ENCODE data around the gene CACNA1I. TPM values are rescaled to one million over a fixed set of nuclear protein-coding genes. Genes with fewer than 3 reads are reported as not detected.

Gene CACNA1I
- total and polyA plus RNA-seq, 2 donors (not counting 3 experiments of a cell fraction or from before 2014, with no cell fraction given), result not detected

DNA sequence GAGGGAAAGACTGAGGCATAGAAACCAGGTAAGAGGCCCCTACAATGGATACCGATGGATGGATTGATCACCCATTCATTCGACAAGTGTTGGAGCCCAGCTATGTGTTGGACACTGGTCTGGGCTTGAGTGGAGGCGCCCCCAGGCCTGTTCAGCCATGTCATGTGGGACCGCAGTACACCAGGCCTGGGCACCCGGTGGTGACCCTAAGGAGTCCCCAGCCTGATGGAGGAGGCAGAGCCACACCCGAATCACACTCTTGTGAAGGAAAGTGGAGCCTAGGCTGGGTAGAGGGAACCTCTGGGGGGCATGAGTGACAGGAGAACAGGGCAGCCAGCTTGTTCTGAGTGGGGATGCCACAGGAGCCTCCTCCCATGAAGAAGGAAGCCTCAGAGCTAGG, 10.2 kb downstream of the CACNA1I start:
- intact Hi-C loops (cut with micrococcal nuclease), result no loop called here

More for the DNA sequence above, 10.2 kb downstream of the CACNA1I start:
- no TSS peak for BruUV-seq (replicated peaks)
- no peak for FAIRE-seq
- DNase-seq (ENCODE audit: low read depth, low spot score), result no peak
- Histone ChIP-seq H2AFZ (ENCODE audit: low read depth, low read length) (no peak overlapping the region), H4K20me1 (replicated peaks; ENCODE audit: control insufficient read depth, extremely low read depth, insufficient read depth, low read length) (no peaks in the 10 kb centered on the region), H3K9me3 (replicated peaks; ENCODE audit: control insufficient read depth, insufficient read depth, low read length) (no peaks in the 10 kb centered on the region), H3K27me3 (ENCODE audit: control insufficient read depth in 2 of 2, insufficient read depth in 2 of 2, low read length in 2 of 2) (peaks cover 0 to 3% of the 10 kb centered on the region in 2 experiments), H3K36me3 (ENCODE audit: control insufficient read depth in 2 of 2, extremely low read depth in 1 of 2, insufficient read depth in 2 of 2, low read length in 2 of 2) (no peaks in the 10 kb centered on the region), H3K4me3 (replicated peaks in 1 of 3; ENCODE audit: insufficient read depth in 1 of 3, low read depth in 1 of 3, low read length in 3 of 3) (no peak overlapping the region), H3K27ac (ENCODE audit: insufficient read depth, low read depth, low read length) (no peak overlapping the region), H3K9ac (replicated peaks; ENCODE audit: extremely low read depth, insufficient read depth, low read length) (no peak overlapping the region), H3K4me1 (ENCODE audit: control insufficient read depth, extremely low read depth, insufficient read depth, low read length) (no peaks in the 10 kb centered on the region), H3K9me1 (replicated peaks; ENCODE audit: control insufficient read depth, extremely low read depth, insufficient read depth, low read length) (no peaks in the 10 kb centered on the region), H3K79me2 (ENCODE audit: control insufficient read depth, insufficient read depth, low read length) (no peaks in the 10 kb centered on the region), H3K4me2 (ENCODE audit: insufficient read depth, low read length) (no peak overlapping the region)
- ChIA-PET POLR2A (no interaction called here), CTCF (no interaction called here)
- no peak for TF ChIP-seq POLR2AphosphoS5 (IDR thresholded peaks at IDR 0.05; ENCODE audit: insufficient read depth, low read depth, low read length)
- no peak for TF ChIP-seq GATA2 (IDR thresholded peaks at IDR 0.05; ENCODE audit: insufficient read depth, insufficient read length, low read depth, low read length)
- no peak for TF ChIP-seq EZH2 (IDR thresholded peaks at IDR 0.05; ENCODE audit: borderline replicate concordance, low read depth, low read length, severe bottlenecking)
- TF ChIP-seq, protein P1, sequence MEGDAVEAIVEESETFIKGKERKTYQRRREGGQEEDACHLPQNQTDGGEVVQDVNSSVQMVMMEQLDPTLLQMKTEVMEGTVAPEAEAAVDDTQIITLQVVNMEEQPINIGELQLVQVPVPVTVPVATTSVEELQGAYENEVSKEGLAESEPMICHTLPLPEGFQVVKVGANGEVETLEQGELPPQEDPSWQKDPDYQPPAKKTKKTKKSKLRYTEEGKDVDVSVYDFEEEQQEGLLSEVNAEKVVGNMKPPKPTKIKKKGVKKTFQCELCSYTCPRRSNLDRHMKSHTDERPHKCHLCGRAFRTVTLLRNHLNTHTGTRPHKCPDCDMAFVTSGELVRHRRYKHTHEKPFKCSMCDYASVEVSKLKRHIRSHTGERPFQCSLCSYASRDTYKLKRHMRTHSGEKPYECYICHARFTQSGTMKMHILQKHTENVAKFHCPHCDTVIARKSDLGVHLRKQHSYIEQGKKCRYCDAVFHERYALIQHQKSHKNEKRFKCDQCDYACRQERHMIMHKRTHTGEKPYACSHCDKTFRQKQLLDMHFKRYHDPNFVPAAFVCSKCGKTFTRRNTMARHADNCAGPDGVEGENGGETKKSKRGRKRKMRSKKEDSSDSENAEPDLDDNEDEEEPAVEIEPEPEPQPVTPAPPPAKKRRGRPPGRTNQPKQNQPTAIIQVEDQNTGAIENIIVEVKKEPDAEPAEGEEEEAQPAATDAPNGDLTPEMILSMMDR (IDR thresholded peaks at IDR 0.05; ENCODE audit: extremely low read depth in 1 of 2, insufficient read depth in 1 of 2, low read depth in 1 of 2, low read length in 2 of 2), result no peak
- TF ChIP-seq, protein P2, sequence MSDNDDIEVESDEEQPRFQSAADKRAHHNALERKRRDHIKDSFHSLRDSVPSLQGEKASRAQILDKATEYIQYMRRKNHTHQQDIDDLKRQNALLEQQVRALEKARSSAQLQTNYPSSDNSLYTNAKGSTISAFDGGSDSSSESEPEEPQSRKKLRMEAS (IDR thresholded peaks at IDR 0.05; ENCODE audit: insufficient read depth, insufficient read length), result no peak
- TF ChIP-seq FOS (IDR thresholded peaks at IDR 0.05; ENCODE audit: borderline replicate concordance, insufficient read depth, low read length), result no peak
- TF ChIP-seq JUN (IDR thresholded peaks at IDR 0.05; ENCODE audit: borderline replicate concordance, insufficient read depth, insufficient read length, low read depth), result no peak
- no peak for TF ChIP-seq MYC (IDR thresholded peaks at IDR 0.05; ENCODE audit: low read depth, low read length)
- TF ChIP-seq POLR2A (IDR thresholded peaks at IDR 0.05; ENCODE audit: low read depth, low read length), result no peak
- dilution Hi-C loops (cut with MboI; ENCODE audit: extremely low pct_ligation_motif_present, low sequenced_read_pairs), result no loop called here
